GM12872 (cell line): ENCODE data around the gene SLC7A6OS.

Experiments
- CTCF ChIP-seq: IDR thresholded peaks from 3 replicates; pipeline ENCODE4 v1.5.1; 2011; ENCODE audit warnings: low read depth, mild to moderate bottlenecking, low read length, moderate library complexity; ENCODE audit not compliant: insufficient read depth

Gene SLC7A6OS

GRCh38 chr16:68253721-68254120 is 57.0 kb downstream of the SLC7A6OS start:
- no peak for TF ChIP-seq CTCF

- no peak for TF ChIP-seq CTCF
These were observed 58.4 kb downstream of the SLC7A6OS start for GRCh38 chr16:68252383-68252782.

- TF ChIP-seq CTCF = no peak
These were observed 58.9 kb downstream of the SLC7A6OS start for GRCh38 chr16:68251832-68252231.

- no peak for TF ChIP-seq CTCF
These were observed 59.8 kb downstream of the SLC7A6OS start for GRCh38 chr16:68250951-68251350.

- no peak for TF ChIP-seq CTCF
These were observed 61.4 kb downstream of the SLC7A6OS start for GRCh38 chr16:68249371-68249770.
